ENCODE results near the gene ATR. TPM values are rescaled to one million over a fixed set of nuclear protein-coding genes. Genes with fewer than 3 reads are reported as not detected.

The ATR gene
- polyA plus RNA-seq, 1 donor (not counting 4 experiments of a cell fraction or from before 2014, with no cell fraction given): 30.8 TPM

DNA sequence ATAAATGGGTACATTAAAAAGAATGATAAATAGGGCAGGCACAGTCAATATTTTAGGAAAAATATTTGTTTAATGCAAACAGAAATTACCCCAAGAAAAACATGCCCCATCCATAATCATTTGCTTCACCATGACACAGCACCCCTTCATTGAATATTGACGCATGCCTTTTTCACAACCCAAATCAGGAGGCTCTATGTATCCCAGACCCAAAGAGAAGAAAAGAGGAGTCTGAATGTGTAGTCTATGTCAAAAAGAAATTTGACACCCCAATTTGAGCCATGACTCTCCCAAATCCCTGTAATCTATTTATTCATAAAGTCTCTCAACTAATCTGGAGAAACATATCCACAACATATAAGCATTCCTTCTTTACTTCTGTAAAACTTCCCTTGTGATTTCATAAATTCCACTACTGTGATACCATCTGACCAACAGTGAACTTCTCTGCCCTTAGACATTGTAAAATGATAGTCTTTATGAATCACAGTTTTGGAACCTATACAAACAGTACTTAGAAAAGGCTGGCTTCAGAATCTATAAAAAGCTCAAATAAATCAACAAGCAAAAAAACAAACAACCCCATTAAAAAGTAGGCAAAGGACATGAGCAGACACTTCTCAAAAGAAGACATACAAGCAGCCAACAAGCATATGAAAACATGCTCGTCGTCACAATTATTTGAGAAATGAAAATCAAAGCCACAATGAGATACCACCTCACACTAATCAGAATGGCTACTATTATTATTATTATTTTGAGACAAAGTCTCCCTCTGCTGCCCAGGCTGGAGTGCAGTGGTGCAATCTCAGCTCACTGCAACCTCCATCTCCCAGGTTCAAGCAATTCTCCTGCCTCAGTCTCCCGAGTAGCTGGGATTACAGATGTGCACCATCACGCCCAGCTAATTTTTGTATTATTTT is 77.3 kb downstream of the ATR start:
- no peak for FAIRE-seq
- Histone ChIP-seq H4K20me1 (ENCODE audit: control insufficient read depth, extremely low read depth, insufficient read depth, low read length) (no peaks in the 10 kb centered on the region), H3K4me1 (ENCODE audit: control insufficient read depth, extremely low read depth, insufficient read depth, low read length) (peaks cover 4% of the 10 kb centered on the region), H3K4me2 (ENCODE audit: control insufficient read depth, extremely low read depth, insufficient read depth, low read depth, low read length) (no peak overlapping the region), H3K9me3 (ENCODE audit: control insufficient read depth, low read depth, low read length) (no peaks in the 10 kb centered on the region), H3K27ac (ENCODE audit: control insufficient read depth, insufficient read depth, low read length) (no peak overlapping the region), H3K79me2 (ENCODE audit: control insufficient read depth, insufficient read depth, low read length) (no peaks in the 10 kb centered on the region), H3K9ac (ENCODE audit: control insufficient read depth, extremely low read depth, insufficient read depth, low read length) (no peak overlapping the region), H3K36me3 (ENCODE audit: control insufficient read depth in 2 of 2, extremely low read depth in 1 of 2, insufficient read depth in 2 of 2, low read length in 2 of 2) (peaks cover 1 to 6% of the 10 kb centered on the region in 2 experiments), H3K27me3 (ENCODE audit: control insufficient read depth, extremely low read depth, insufficient read depth, low read length) (no peaks in the 10 kb centered on the region), H3K4me3 (ENCODE audit: control insufficient read depth in 2 of 3, extremely low read depth in 1 of 3, insufficient read depth in 2 of 3, low read depth in 1 of 3, low read length in 3 of 3) (no peak overlapping the region), H3K9me1 (ENCODE audit: control insufficient read depth, extremely low read depth, insufficient read depth, low read length) (no peaks in the 10 kb centered on the region), H2AFZ (ENCODE audit: control insufficient read depth, low read length) (no peak overlapping the region)
- TF ChIP-seq, protein P1, sequence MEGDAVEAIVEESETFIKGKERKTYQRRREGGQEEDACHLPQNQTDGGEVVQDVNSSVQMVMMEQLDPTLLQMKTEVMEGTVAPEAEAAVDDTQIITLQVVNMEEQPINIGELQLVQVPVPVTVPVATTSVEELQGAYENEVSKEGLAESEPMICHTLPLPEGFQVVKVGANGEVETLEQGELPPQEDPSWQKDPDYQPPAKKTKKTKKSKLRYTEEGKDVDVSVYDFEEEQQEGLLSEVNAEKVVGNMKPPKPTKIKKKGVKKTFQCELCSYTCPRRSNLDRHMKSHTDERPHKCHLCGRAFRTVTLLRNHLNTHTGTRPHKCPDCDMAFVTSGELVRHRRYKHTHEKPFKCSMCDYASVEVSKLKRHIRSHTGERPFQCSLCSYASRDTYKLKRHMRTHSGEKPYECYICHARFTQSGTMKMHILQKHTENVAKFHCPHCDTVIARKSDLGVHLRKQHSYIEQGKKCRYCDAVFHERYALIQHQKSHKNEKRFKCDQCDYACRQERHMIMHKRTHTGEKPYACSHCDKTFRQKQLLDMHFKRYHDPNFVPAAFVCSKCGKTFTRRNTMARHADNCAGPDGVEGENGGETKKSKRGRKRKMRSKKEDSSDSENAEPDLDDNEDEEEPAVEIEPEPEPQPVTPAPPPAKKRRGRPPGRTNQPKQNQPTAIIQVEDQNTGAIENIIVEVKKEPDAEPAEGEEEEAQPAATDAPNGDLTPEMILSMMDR (optimal IDR thresholded peaks at IDR 0.05 in 1 of 3, IDR thresholded peaks at IDR 0.05 in 1 of 3, conservative IDR thresholded peaks at IDR 0.05 in 1 of 3; ENCODE audit: extremely low read depth in 1 of 3, insufficient read depth in 2 of 3, low read length in 3 of 3): no peak
- no peak for TF ChIP-seq EZH2 (IDR thresholded peaks at IDR 0.05; ENCODE audit: low read length)
- dilution Hi-C loops (cut with MboI; ENCODE audit: extremely low pct_ligation_motif_present, low sequenced_read_pairs): no loop called here
- no peak for DNase-seq (ENCODE audit: low read depth, low spot score)

DNA sequence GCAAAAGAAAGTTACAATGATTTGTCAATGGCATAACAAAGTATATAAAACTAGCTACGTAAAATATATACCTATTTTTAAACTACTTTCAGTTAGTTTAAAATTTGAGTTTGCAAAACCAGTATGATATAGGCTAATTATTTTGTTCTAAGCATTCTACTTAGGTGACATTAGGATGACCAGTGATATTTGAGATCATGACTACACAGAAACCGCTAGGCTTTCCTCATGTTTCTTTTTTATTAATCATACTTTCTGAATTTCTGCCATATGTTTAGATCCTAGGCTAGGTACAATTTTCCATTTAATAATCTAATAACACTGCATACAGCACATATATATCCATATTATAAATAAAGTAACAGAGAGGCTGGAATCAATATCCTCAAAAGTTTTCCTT is 78.3 kb downstream of the ATR start:
- H3K4me2 ChIP-seq (ENCODE audit: control insufficient read depth, extremely low read depth, insufficient read depth, low read depth, low read length): no peak overlapping the region
- TF ChIP-seq, protein P1 (optimal IDR thresholded peaks at IDR 0.05 in 1 of 3, IDR thresholded peaks at IDR 0.05 in 1 of 3, conservative IDR thresholded peaks at IDR 0.05 in 1 of 3; ENCODE audit: extremely low read depth in 1 of 3, insufficient read depth in 2 of 3, low read length in 3 of 3): no peak
- H3K4me1 ChIP-seq (ENCODE audit: control insufficient read depth, extremely low read depth, insufficient read depth, low read length): peaks cover 4% of the 10 kb centered on the region
- H4K20me1 ChIP-seq (ENCODE audit: control insufficient read depth, extremely low read depth, insufficient read depth, low read length): no peaks in the 10 kb centered on the region
- no peaks in the 10 kb centered on the region for H3K9me1 ChIP-seq (ENCODE audit: control insufficient read depth, extremely low read depth, insufficient read depth, low read length)
- no peak overlapping the region for H3K4me3 ChIP-seq (ENCODE audit: control insufficient read depth in 2 of 3, extremely low read depth in 1 of 3, insufficient read depth in 2 of 3, low read depth in 1 of 3, low read length in 3 of 3)
- FAIRE-seq (no peak), DNase-seq (ENCODE audit: low read depth, low spot score) (no peak)
- no peak overlapping the region for H3K27ac ChIP-seq (ENCODE audit: control insufficient read depth, insufficient read depth, low read length)
- no peaks in the 10 kb centered on the region for H3K9me3 ChIP-seq (ENCODE audit: control insufficient read depth, low read depth, low read length)
- H3K79me2 ChIP-seq (ENCODE audit: control insufficient read depth, insufficient read depth, low read length): no peaks in the 10 kb centered on the region
- H3K9ac ChIP-seq (ENCODE audit: control insufficient read depth, extremely low read depth, insufficient read depth, low read length): no peak overlapping the region
- peaks cover 2 to 6% of the 10 kb centered on the region in 2 experiments for H3K36me3 ChIP-seq (ENCODE audit: control insufficient read depth in 2 of 2, extremely low read depth in 1 of 2, insufficient read depth in 2 of 2, low read length in 2 of 2)
- H3K27me3 ChIP-seq (ENCODE audit: control insufficient read depth, extremely low read depth, insufficient read depth, low read length): no peaks in the 10 kb centered on the region
- dilution Hi-C loops (cut with MboI; ENCODE audit: extremely low pct_ligation_motif_present, low sequenced_read_pairs): no loop called here
- H2AFZ ChIP-seq (ENCODE audit: control insufficient read depth, low read length): no peak overlapping the region
